B cell (primary cell): Measurements from ENCODE around the gene KRT14. TPM values are rescaled to one million over a fixed set of nuclear protein-coding genes. Genes with fewer than 3 reads are reported as not detected.

Experiments
- ATAC-seq: fragments of 200-7000 bp; cut with Tn5 transposase; one replicate; pipeline ENCODE4 v1.10.0; 2021; ENCODE audit warnings: low read depth, mild to moderate bottlenecking, moderate number of reproducible peaks, moderate library complexity
- CTCF ChIA-PET: fragments of 350-600 bp; sonication (Branson Sonifier 250); formaldehyde crosslinking; loops from one replicate; lab custom pipeline; 2021; ENCODE audit warnings: antibody characterized with exemption, inconsistent platforms; lab: Charles Lee
- POLR2A ChIA-PET: fragments of 350-600 bp; sonication (Branson Sonifier 250); formaldehyde crosslinking; loops from one replicate; lab custom pipeline; 2021; ENCODE audit warnings: antibody characterized with exemption; lab: Charles Lee
- DNase-seq: peaks from one replicate; pipeline ENCODE4 v3.0.0; 2013
- H2AFZ ChIP-seq: 2 replicates; pipeline ENCODE4 v1.6.1; 2012; ENCODE audit warnings: mild to moderate bottlenecking, low read depth, low read length; ENCODE audit not compliant: insufficient read depth, poor library complexity, severe bottlenecking
- H3K27ac ChIP-seq, 2 donors: 1 replicate in 1 of 2; 2 replicates in 1 of 2; pipeline ENCODE4 v1.5.1; 2012 to 2013; ENCODE audit warnings: low read length in 2 of 2, mild to moderate bottlenecking in 2 of 2, moderate library complexity in 1 of 2
- H3K27me3 ChIP-seq, 4 experiments: fragments of 200-600 bp in 1 of 4; sonication (generic) in 1 of 4; replicated peaks in 1 of 4; 1 replicate in 2 of 4; 2 replicates in 2 of 4; pipeline versions ENCODE4 v1.6.1 to v1.7.0; 2013 to 2016; ENCODE audit warnings: low read length in 3 of 4, mild to moderate bottlenecking in 2 of 4, mixed read lengths in 1 of 4, moderate library complexity in 1 of 4; ENCODE audit not compliant: insufficient read depth in 4 of 4, control insufficient read depth in 3 of 4; ENCODE audit errors: control extremely low read depth in 1 of 4
- H3K36me3 ChIP-seq, 2 experiments: replicated peaks in 1 of 2; 1 replicate in 1 of 2; 2 replicates in 1 of 2; pipeline versions ENCODE4 v1.6.1 to v1.7.1; 2013; ENCODE audit warnings: low read length in 1 of 2; ENCODE audit not compliant: insufficient read depth in 2 of 2, control insufficient read depth in 1 of 2; ENCODE audit errors: control extremely low read depth in 1 of 2, extremely low read depth in 1 of 2
- H3K4me1 ChIP-seq, 2 donors: fragments of 200-600 bp in 1 of 2; sonication (generic) in 1 of 2; 1 replicate in 1 of 2; 2 replicates in 1 of 2; pipeline versions ENCODE4 v1.5.1 to v1.6.1; 2013 to 2017; ENCODE audit warnings: low read length in 2 of 2; ENCODE audit not compliant: control insufficient read depth in 2 of 2, insufficient read depth in 2 of 2
- H3K4me2 ChIP-seq: replicated peaks from 2 replicates; pipeline ENCODE3; 2012; ENCODE audit warnings: mild to moderate bottlenecking, low read depth, low read length; ENCODE audit not compliant: poor library complexity, severe bottlenecking
- H3K4me3 ChIP-seq, 5 experiments: fragments of 200-600 bp in 1 of 5; sonication (generic) in 1 of 5; 1 replicate in 3 of 5; 2 replicates in 2 of 5; pipeline versions ENCODE4 v1.5.1 to v1.7.0; 2011 to 2016; ENCODE audit warnings: low read length in 4 of 5, mild to moderate bottlenecking in 4 of 5, low read depth in 2 of 5, control low read depth in 1 of 5, moderate library complexity in 1 of 5; ENCODE audit not compliant: insufficient read depth in 1 of 5; ENCODE audit errors: control extremely low read depth in 1 of 5, extremely low read depth in 1 of 5
- H3K79me2 ChIP-seq: fragments of 200-600 bp; sonication (generic); one replicate; pipeline ENCODE4 v1.6.0; 2016; ENCODE audit warnings: low read length; ENCODE audit not compliant: control insufficient read depth, insufficient read depth
- H3K9ac ChIP-seq: fragments of 200-600 bp; sonication (generic); 2 replicates; pipeline ENCODE4 v1.6.1; 2017; ENCODE audit warnings: mild to moderate bottlenecking, low read length, moderate library complexity
- H3K9me3 ChIP-seq, 3 donors: one replicate each; pipeline versions ENCODE4 v1.6.1 to v1.7.1; 2013; ENCODE audit warnings: low read length in 2 of 3; ENCODE audit not compliant: control insufficient read depth in 2 of 3, insufficient read depth in 1 of 3; ENCODE audit errors: control extremely low read depth in 1 of 3
- H4K20me1 ChIP-seq: 2 replicates; pipeline ENCODE4 v1.6.0; 2012; ENCODE audit warnings: mild to moderate bottlenecking, low read length; ENCODE audit not compliant: insufficient read depth, control insufficient read depth, poor library complexity, severe bottlenecking
- H3K27ac Mint-ChIP-seq: one replicate; pipeline ENCODE4 v1.8.0; 2021; ENCODE audit warnings: mixed read lengths
- H3K27me3 Mint-ChIP-seq: one replicate; pipeline ENCODE4 v1.8.0; 2021; ENCODE audit warnings: mixed read lengths
- H3K4me1 Mint-ChIP-seq: one replicate; pipeline ENCODE4 v1.8.0; 2021; ENCODE audit warnings: mixed read lengths
- H3K4me3 Mint-ChIP-seq: one replicate; pipeline ENCODE4 v1.8.0; 2021; ENCODE audit warnings: mixed read lengths
- H3K9me3 Mint-ChIP-seq: one replicate; pipeline ENCODE4 v1.8.0; 2022; ENCODE audit warnings: mixed read lengths; ENCODE audit not compliant: insufficient read depth
- CTCF ChIP-seq: fragments of 200-600 bp; IDR thresholded peaks from one replicate; pipeline ENCODE4 v1.8.0; 2022; ENCODE audit warnings: antibody characterized with exemption, mild to moderate bottlenecking
- EZH2 ChIP-seq: IDR thresholded peaks from 2 replicates; pipeline ENCODE4 v1.6.1; 2012; ENCODE audit warnings: borderline replicate concordance, low read depth, mild to moderate bottlenecking, moderate library complexity, low read length; ENCODE audit not compliant: insufficient read depth, poor library complexity, severe bottlenecking
- WGBS: methylation state at CpG from one replicate; pipeline ENCODE4 v1.1.5; 2013; ENCODE audit warnings: missing lambda C conversion rate; ENCODE audit not compliant: insufficient coverage; 5-methylcytosine and 5-hydroxymethylcytosine counted together
- intact Hi-C: fragments of 100-400 bp; cut with micrococcal nuclease; formaldehyde crosslinking; loops from one replicate; pipeline ENCODE4 v1.10.0; 2022
- polyA plus RNA-seq: library from polyadenylated mRNA; depleted of rRNA; stranded (reverse); fragments of >200 nt; gene quantifications from 2 replicates; pipeline ENCODE4 v1.2.3, GENCODE V29; 2012
- total RNA-seq, 2 donors: library from RNA; stranded (reverse); fragments of 120-200 nt in 1 of 2; gene quantifications; 1 replicate in 1 of 2; 2 replicates in 1 of 2; pipeline versions ENCODE4 v1.2.3 to v1.2.4, GENCODE V29; 2013 to 2022

Gene KRT14
- total and polyA plus RNA-seq, 2 donors (not counting 1 experiment from before 2014, with no cell fraction given): not detected

DNA sequence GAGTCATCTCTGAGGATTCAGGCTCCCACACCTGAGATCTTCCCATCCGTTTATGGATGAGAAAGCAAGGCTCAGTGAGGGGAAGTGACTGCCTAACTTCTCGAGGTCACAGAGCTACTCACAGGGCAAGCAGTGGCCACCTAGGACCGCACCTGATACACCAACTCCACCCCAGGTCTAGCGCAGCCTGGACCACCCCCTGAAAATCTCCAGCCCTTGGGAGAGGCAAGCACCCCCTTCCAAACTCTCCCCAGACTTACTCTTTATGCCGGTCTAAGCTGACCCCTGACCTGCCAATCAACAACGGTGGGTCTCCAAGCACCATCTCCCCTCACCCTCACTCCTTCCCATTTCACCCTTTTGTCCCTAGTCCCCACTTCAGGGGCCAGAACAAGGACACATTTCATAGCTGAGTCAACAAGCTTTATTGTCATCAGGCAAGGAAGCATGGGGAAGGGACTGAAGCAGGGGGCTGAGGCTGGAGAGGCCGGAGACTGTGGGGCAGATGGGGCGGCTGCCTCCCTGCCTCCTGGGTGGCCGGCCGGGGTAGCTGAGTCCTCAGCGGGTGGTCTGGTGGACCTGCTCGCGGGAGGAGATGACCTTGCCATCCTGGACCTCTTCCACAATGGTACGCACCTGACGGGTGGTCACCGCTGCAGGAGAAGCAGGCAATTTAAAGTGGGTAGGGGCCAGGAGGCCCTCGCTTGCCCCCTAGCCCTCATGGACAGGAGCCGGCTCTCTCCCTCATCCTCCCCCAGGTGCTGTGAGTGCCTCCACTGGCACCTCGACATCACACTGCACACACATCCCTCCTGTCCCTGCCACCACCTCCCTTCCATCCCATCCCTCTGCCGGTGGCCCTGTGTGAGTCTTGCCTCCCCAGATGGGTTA lies 32.6 kb upstream of the KRT14 start:
- ATAC-seq: no peak
- H3K27ac Mint-ChIP-seq: peak overlapping the region; percentile 15
- no peaks in the 10 kb centered on the region for H4K20me1 ChIP-seq
- H3K4me2 ChIP-seq: no peak overlapping the region
- no peaks in the 10 kb centered on the region for H3K4me1 ChIP-seq
- no peaks in the 10 kb centered on the region for H3K4me1 Mint-ChIP-seq
- no peaks in the 10 kb centered on the region for H3K27me3 ChIP-seq
- no peak for DNase-seq
- H3K9me3 Mint-ChIP-seq: no peaks in the 10 kb centered on the region
- H3K36me3 ChIP-seq: no peaks in the 10 kb centered on the region
- intact Hi-C loops: no loop called here
- ChIA-PET POLR2A (no interaction called here), CTCF (interaction anchor here (2.0 kb wide), 1 partner anchor 70 kb away, joined by 4 read pairs; no protein-coding TSS in a partner anchor)
- WGBS: 90% methylated on average over 13 of the region's 20 CpGs
- TF ChIP-seq CTCF: no peak
- TF ChIP-seq EZH2: no peak
- H3K9me3 ChIP-seq: no peaks in the 10 kb centered on the region
- H3K27ac ChIP-seq: no peak overlapping the region
- no peak overlapping the region for H3K4me3 ChIP-seq
- no peaks in the 10 kb centered on the region for H3K79me2 ChIP-seq
- H2AFZ ChIP-seq: no peak overlapping the region
- H3K4me3 Mint-ChIP-seq: no peak overlapping the region
- peaks cover 17% of the 10 kb centered on the region for H3K27me3 Mint-ChIP-seq
- H3K9ac ChIP-seq: no peak overlapping the region

DNA sequence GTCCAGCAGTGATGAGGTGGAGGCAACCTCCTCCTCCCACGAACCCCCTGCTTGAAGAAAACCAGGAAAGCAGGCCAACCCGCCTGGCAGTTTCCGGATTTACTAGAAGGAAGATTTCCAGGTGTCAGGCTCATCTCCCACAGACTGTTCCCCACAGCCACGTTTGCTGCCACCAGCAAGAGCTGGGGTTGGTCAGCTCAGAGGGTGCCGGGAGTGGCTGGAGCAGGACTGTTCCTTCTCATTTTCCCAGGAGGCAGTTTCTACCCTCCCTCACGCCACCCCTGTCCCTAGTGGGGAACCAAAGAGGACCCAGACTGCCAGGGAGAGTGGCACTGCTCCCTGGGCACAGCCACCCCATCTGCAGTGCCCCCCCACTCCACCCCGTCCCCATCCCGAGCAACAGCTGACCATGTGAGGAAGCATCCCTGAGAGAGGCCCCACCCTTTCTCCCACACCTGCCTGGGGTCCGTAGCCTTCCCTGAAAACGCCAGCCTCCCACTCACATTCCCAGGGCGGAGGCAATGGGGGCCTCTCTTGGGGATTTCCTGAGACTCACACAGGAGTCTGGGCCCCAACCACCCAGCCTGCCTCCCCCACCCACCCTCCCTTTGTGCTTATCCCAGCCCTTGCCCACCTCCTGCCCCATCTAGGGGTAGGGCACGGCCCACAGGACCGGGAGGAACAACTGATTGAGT lies 31.8 kb upstream of the KRT14 start:
- Histone ChIP-seq H3K27me3 (no peaks in the 10 kb centered on the region), H3K4me1 (no peaks in the 10 kb centered on the region), H3K27ac (no peak overlapping the region), H3K36me3 (no peaks in the 10 kb centered on the region), H3K4me3 (no peak overlapping the region), H3K4me2 (no peak overlapping the region), H3K9ac (no peak overlapping the region), H2AFZ (no peak overlapping the region), H4K20me1 (no peaks in the 10 kb centered on the region), H3K9me3 (no peaks in the 10 kb centered on the region), H3K79me2 (no peaks in the 10 kb centered on the region)
- Mint-ChIP-seq H3K9me3 (no peaks in the 10 kb centered on the region), H3K27me3 (peaks cover 17% of the 10 kb centered on the region), H3K4me1 (no peaks in the 10 kb centered on the region), H3K4me3 (no peak overlapping the region), H3K27ac (no peak overlapping the region)
- 83% methylated on average over 10 of the region's 13 CpGs for WGBS
- POLR2A ChIA-PET: no interaction called here
- no peak for ATAC-seq
- TF ChIP-seq CTCF (no peak), EZH2 (no peak)
- CTCF ChIA-PET: no interaction called here
- intact Hi-C loops: no loop called here
- no peak for DNase-seq
